ENCODE results near the gene LCN15.
"Not testable (repeated sequence)": the region's sequence is repeated elsewhere in the genome, so short reads cannot be mapped to it uniquely, and the experiment has no call there.

LCN15 gene

DNA sequence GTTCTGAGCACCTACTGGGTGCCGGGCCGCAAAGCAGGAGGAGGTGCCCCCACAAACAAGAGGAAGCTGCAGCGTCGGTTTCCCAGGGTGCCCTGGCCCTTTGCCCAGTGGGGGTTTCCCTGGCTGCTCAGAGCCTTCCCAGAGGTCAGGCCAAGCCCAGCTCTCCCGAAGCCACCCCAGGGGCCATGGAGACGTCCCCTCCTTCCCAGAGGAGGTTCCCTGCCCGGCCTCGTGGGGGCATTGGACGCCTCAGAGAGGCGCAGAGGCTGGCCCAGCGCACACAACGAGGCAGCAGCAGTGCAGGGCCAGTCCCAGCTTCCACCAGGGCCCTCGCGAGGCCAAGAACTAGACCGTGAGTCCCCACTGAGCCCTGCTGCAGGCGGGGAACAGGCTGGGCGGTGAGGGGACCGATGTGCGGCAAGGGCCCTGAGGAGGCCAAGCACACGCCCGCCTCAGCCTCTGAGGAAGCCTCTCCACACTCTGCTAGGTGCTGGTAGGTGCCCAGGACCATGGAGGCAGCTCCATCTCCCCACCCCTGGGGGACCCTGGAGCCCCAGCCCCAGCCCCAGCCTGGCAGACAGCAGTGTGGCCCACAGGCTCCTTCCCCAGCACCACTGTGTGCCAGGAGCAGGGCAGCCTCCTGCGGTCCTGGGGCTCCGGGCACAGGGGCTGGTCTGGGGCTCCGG lies 45.0 kb downstream of the LCN15 start:
- DNase-seq = no peak

DNA sequence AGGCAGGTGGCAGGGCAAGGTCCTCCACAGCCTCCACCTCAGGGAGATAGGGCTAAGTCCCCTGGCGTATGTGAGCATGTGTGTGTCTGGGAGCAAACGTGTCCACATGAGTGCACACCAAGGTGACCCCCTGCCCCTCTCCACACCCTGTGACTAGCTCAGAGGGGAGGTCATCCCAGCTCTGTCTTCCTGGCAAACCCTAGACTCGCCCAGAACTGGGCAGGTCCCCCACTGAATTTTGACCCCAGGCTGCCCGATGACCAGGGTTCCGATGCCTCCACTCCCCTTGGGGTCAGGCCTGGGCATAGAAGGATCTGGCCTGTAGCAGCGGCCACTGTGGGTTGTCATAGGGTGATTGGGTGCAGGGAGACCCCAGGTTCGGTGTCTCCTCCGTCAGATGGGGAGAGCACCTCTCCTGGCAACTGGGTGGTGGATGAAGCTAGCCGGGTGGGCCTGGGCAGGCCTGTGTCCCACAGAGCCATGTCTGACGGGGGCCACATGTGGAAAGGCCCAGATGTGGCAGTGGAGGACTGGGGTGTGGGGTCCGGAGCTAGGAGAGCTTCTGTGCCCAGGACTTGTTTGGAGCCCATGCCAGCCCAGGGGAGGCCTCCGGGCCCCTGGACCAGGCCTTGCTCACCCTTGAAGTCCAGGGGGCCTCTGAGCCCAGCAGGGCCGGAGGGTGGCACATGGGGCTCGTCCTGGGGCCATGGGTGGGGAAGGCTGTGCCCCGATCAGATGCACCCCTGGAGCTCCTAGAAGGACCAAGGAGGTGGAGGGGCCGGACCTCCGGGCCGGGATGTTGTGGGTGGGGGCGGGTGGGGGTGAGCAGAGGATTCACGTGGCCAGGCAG lies 45.7 kb downstream of the LCN15 start:
- DNase-seq = no peak

DNA sequence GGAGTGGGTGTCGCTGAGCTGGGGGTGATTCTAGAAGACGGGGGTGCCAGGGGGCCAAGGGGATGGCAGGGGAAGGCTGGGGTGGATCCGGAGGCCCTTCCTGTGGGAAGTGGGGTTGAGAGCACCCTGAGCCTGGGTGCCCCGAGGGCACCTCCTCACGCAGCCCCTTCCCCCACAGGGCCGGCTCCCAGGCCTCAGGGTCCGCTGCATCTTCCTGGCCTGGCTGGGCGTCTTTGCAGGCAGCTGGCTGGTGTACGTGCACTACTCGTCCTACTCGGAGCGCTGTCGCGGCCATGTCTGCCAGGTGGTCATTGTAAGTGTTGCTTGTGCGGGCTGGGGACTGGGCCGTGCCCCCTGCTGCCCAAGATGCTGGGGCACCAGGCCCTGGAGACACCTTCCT lies 46.9 kb downstream of the LCN15 start:
- DNase-seq = no peak

DNA sequence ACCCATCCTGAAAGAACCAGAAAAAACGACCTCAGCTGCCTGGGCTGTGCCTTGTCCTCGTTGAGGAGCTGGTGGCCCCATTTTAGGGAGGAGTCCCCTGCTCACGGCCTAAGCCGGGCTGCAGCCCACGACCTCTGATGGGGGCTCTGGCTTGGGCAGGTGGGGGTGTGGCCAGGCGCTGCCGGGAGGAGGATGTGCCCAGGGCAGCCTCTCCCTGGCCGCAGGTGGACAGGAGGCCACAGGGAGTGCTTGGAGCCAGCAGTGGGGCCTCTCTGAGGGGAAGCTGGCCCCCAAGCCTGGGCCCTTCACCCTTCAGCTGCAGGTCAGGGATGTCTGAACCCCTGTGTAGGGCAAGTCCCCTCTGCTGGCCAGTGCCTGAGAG lies 49.4 kb downstream of the LCN15 start:
- no peak for DNase-seq

DNA sequence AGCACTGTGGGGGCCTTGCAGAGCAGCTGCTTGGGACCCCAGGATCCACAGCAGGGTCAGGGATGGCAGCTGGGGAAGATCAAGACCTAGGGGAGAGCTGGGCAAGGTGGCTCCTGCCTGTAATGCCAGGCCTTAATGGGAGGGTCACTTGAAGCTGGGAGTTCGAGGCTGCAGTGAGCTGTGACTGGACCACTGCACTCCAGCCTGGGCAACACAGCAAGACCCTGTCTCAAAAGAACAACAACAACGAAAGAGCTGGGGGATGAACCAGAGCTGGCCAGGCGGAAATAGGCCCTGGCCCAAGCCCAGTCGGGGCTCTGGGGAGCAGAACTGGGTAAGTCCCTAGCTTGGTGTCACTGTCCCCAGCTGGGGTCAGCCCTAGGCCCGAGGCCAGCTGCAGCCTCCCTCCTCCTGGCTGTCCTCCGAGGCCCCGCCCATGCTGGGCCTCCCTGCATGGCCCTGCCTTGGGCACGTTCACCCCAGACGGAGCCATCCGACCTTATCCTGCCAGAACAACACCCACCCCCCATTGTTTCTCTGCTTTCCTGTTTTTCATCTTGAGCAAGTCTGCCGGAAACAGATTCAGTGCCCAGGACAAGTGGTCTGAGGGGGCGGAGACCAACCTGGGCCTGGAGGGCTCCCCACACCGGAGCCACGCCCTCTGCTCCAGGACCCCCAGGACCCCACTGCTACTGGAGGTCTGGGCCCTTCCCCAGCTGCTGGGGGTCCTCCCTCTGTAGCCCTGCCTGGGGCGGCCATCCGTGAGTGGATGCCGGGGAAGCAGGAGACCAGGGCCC lies 50.0 kb downstream of the LCN15 start:
- DNase-seq = no peak

DNA sequence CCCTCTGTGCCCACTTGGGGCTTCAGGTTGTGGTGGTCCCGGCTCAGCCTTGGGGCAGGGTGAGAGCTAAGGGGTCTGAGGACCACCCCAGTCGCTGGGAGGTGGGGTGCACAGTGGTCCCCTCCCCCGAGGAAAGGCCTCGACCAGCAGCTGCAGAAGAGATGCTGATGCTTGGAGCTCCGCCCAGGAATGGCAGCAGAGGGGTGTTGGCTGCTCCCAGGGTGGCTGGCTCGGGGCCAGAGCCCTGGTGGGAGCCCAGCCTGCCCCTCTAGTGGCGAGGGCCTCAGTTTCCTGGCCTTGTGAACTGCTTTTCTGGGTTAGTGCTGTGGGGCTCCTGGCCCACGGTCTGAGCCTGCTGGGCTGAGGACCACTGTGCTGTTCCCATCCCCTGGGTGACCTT lies 50.8 kb downstream of the LCN15 start:
- no peak for DNase-seq

DNA sequence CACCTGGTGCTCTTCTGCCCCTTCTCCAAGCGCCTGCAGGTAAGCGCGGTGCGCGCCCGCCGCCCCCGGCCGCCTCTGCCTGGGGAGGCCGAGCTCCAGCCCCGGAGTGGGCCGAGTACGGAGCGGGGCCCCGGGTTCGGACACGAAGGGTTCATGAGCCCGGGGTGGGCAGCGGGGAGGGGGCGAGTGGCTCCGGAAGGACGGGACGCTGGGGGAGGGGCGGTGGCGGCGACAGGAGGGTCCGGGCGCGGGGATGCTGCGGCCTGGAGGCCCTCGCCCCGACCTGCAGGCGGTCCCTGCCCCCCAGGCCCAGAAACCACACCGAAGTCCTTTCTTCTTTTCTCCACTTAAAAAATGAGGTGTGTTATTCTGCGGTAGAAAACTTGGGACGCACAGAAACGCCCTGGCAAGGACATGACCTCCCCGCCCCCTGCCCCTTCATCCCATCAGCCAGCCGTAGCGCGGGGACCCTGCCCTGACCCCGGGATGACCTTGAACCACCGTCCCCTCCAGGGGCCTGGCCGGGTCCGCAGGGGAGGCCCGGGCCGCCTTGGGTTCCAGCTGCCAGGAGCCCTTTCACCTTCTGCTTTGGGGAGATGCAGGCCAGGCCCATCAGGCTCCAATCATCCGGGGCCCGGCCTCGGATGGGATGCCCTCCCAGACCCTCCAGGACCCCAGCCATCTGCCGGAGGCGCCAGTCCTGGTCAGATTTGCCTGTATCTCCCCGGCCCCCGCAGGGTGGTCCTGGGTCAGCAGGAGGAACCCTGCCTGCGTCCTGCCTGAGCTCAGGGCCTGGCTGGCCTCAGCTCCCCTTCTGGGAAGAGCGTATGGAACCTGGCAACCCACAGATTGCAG lies 51.4 kb downstream of the LCN15 start:
- DNase-seq = no peak

DNA sequence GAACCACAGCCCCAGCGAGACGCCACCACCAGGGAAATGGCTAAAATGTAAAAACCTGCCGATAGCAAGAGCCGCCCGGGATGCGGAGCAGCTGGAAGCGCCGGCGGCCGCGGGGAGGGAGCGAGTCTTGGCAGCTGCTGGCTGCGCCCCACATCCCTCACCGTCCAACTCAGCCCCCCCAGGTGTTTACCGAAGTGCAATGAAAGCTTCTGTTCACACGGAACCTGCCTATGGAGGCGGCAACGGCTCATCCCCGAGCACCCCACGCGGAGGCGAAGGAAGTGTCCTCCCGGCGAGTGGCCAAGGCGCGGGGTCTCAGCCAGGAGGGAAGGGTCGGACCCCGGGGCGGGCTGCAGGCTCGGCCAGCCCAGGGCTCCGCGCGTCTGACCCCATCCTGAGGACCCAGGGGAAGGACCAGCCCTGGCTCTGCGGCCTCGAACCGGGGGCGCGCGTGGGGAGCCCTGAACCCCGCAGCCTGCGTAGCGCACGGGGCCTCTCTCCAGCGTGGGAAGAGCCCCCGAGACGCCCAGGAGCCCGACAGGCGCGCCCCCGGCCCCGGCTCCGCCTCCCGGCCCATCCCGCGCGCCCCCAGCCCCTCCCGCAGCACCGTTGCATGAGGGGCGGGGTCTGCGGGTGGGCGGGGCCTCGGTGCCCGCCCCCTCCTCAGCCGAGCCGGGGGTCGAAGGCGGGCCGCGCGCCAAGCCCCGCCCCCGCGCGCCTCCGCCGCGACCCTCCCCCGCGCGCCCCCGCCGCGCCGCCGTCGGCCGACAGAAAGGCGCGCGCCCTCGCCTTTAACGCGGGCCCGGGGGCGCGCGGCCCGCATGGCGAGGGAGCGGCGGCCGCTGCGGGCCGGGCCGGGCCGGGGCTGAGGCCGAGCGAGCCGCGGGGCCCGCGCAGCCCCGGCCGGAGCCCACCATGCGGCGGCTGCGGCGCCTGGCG lies 52.3 kb downstream of the LCN15 start, which contains the start of gene DIPK1B:
Gene DIPK1B, plus strand, starts transcription at position 822 of the 939 bp plus-strand sequence. Its CDS starts 94 bp downstream, at position 916.
- DNase-seq = no peak

DNA sequence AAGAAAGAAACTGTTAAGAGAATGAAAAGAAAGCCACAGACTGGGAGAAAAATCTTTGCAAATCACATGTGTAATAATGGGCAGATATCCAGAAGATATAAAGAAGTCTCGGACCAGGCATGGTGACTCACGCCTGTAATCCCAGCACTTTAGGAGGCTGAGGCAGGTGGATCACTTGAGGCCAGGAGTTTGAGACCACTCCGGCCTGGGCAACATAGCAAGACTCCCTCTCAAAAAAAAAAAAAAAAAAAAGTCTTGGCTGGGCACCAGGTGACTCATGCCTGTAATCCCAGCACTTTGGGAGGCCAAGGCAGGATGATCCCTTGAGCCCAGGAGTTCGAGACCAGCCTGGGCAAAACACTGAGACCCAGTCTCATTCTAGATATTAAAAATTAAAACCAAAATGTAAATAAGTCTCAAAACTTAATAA lies 53.1 kb downstream of the LCN15 start:
- not testable (repeated sequence) for DNase-seq

DNA sequence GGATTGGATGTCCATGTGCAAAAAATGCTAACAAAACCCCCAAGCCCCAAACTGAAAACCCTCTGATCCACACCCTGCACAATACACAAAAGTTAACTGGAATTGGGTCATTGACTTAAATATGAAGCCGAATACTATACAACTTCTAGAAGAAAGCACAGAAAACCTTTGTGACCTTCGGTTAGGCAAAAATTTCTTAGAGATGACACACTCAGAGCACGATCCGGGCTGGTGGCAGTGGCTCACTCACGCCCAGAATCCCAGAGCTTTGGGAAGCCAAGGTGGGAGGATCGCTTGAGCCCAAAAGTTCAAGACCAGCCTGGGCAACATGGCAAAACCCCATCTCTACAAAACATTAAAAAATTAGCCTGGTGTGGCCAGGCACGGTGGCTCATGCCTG lies 53.8 kb downstream of the LCN15 start:
- no peak for DNase-seq

All from activated effector memory CD4-positive, alpha-beta T cell treated with anti-CD3 and anti-CD28 coated beads, Interleukin-2, amount 50 U/mL, for 16 hours (primary cell).